Breast epithelium (tissue), 3 donors: Measurements from ENCODE around the gene SPOCK1.

Experiments used
- POLR2A ChIP-seq: fragments of 450-650 bp; IDR thresholded peaks from one replicate; pipeline ENCODE4 v1.6.1; 2016; ENCODE audit warnings: antibody characterized with exemption, mild to moderate bottlenecking, moderate library complexity
- POLR2AphosphoS5 ChIP-seq, 3 donors: sonication (generic); formaldehyde crosslinking; IDR thresholded peaks; one replicate each; pipeline ENCODE4 v1.6.1; 2017; ENCODE audit warnings: antibody characterized with exemption in 3 of 3
- TF ChIP-seq, protein P1 (sequence below), 3 donors: fragments of 450-650 bp; IDR thresholded peaks; one replicate each; pipeline ENCODE4 v1.5.1; 2016 to 2017; ENCODE audit warnings: antibody characterized with exemption in 3 of 3, mild to moderate bottlenecking in 3 of 3, moderate library complexity in 3 of 3

DNA sequence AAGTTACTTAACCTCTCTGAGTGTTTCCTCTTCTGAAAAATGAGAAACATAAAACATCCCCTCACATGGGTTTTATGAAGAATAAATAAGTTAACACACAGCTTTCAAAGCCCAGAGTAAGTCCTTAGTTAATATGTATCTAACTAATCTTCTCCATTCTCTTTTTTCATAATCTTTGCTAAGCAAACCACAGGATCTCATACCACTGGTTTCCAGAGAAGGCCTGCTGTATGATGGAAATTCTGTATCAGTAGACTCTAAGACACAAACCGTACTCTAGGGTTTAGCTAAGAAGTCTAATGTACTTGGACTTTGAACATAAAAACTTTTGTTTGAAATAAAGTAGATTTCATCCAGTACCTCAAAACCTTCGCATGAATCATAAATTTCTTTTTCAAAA is 307.9 kb downstream of the SPOCK1 start:
- TF ChIP-seq, protein P1, sequence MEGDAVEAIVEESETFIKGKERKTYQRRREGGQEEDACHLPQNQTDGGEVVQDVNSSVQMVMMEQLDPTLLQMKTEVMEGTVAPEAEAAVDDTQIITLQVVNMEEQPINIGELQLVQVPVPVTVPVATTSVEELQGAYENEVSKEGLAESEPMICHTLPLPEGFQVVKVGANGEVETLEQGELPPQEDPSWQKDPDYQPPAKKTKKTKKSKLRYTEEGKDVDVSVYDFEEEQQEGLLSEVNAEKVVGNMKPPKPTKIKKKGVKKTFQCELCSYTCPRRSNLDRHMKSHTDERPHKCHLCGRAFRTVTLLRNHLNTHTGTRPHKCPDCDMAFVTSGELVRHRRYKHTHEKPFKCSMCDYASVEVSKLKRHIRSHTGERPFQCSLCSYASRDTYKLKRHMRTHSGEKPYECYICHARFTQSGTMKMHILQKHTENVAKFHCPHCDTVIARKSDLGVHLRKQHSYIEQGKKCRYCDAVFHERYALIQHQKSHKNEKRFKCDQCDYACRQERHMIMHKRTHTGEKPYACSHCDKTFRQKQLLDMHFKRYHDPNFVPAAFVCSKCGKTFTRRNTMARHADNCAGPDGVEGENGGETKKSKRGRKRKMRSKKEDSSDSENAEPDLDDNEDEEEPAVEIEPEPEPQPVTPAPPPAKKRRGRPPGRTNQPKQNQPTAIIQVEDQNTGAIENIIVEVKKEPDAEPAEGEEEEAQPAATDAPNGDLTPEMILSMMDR (IDR thresholded peaks at IDR 0.05), result no peak
- TF ChIP-seq POLR2AphosphoS5 (IDR thresholded peaks at IDR 0.05) (no peak), POLR2A (no peak)
